SK-N-SH (cell line): ENCODE data around the gene ACLY. TPM values are rescaled to one million over a fixed set of nuclear protein-coding genes. Genes with fewer than 3 reads are reported as not detected.

Experiments used
- CTCF ChIA-PET: fragments of 300-600, 350-600 bp; formaldehyde crosslinking; extraction: SDS; loops from one replicate; lab custom pipeline; 2021; lab: Yijun Ruan, JAX
- POLR2A ChIA-PET: fragments of 350-600 bp; sonication (Branson Sonifier 250); formaldehyde crosslinking; extraction: SDS; loops from one replicate; lab custom pipeline; 2020; ENCODE audit warnings: antibody characterized with exemption, inconsistent platforms; lab: Yijun Ruan, JAX
- DNase-seq: peaks from one replicate; pipeline ENCODE4 v3.0.0; 2012
- H2AFZ ChIP-seq: fragments of 200-600 bp; sonication (generic); 2 replicates; pipeline ENCODE4 v1.8.1; 2016; ENCODE audit warnings: antibody characterized with exemption, mild to moderate bottlenecking, low read depth
- H3F3A ChIP-seq: fragments of 200-600 bp; sonication (generic); replicated peaks from 2 replicates; pipeline ENCODE3; 2016; ENCODE audit warnings: antibody characterized with exemption, mild to moderate bottlenecking; ENCODE audit not compliant: insufficient read depth
- H3K27ac ChIP-seq, 2 experiments: fragments of 200-500 bp in 1 of 2; fragments of 200-600 bp in 1 of 2; sonication (Bioruptor generic) in 1 of 2; sonication (generic), shearing (Covaris generic) in 1 of 2; 2 replicates each; pipeline versions ENCODE4 v1.5.1 to v1.6.1; 2014 to 2016; ENCODE audit warnings: low read depth in 2 of 2, inconsistent platforms in 1 of 2, low read length in 1 of 2, mild to moderate bottlenecking in 1 of 2, mixed read lengths in 1 of 2
- H3K27me3 ChIP-seq: fragments of 200-600 bp; sonication (generic), shearing (Covaris generic); 2 replicates; pipeline ENCODE4 v1.6.1; 2016; ENCODE audit warnings: mixed run types; ENCODE audit not compliant: insufficient read depth
- H3K36me3 ChIP-seq, 2 experiments: fragments of 200-500 bp in 1 of 2; fragments of 200-600 bp in 1 of 2; sonication (Bioruptor generic) in 1 of 2; sonication (generic) in 1 of 2; replicated peaks in 1 of 2; 2 replicates each; pipeline versions ENCODE3 to v1.5.1; 2014 to 2016; ENCODE audit warnings: low read length in 1 of 2, mild to moderate bottlenecking in 1 of 2; ENCODE audit not compliant: insufficient read depth in 2 of 2, control insufficient read depth in 1 of 2
- H3K4me1 ChIP-seq, 2 experiments: fragments of 200-500 bp in 1 of 2; fragments of 200-600 bp in 1 of 2; sonication (Bioruptor generic) in 1 of 2; sonication (generic), shearing (Covaris generic) in 1 of 2; 2 replicates each; pipeline versions ENCODE4 v1.5.1 to v1.6.1; 2014 to 2016; ENCODE audit warnings: low read depth in 1 of 2, low read length in 1 of 2, mixed run types in 1 of 2; ENCODE audit not compliant: insufficient read depth in 2 of 2, control insufficient read depth in 1 of 2
- H3K4me2 ChIP-seq: fragments of 200-600 bp; sonication (generic), shearing (Covaris generic); 2 replicates; pipeline ENCODE4 v1.6.1; 2017; ENCODE audit warnings: mixed run types
- H3K4me3 ChIP-seq, 2 experiments: fragments of 200-500 bp in 1 of 2; fragments of 200-600 bp in 1 of 2; sonication (Bioruptor generic) in 1 of 2; sonication (generic), shearing (Covaris generic) in 1 of 2; 2 replicates each; pipeline versions ENCODE4 v1.5.1 to v1.8.1; 2014 to 2016; ENCODE audit warnings: low read depth in 2 of 2, inconsistent platforms in 1 of 2, low read length in 1 of 2, mild to moderate bottlenecking in 1 of 2, mixed read lengths in 1 of 2, moderate library complexity in 1 of 2
- H3K79me2 ChIP-seq: fragments of 200-600 bp; sonication (generic); 2 replicates; pipeline ENCODE4 v1.8.1; 2017; ENCODE audit warnings: mild to moderate bottlenecking; ENCODE audit not compliant: insufficient read depth
- H3K9ac ChIP-seq: fragments of 200-600 bp; sonication (generic); 2 replicates; pipeline ENCODE4 v1.6.1; 2017; ENCODE audit warnings: mixed run types
- H3K9me2 ChIP-seq: fragments of 200-600 bp; sonication (generic); 2 replicates; pipeline ENCODE4 v1.6.1; 2017; ENCODE audit warnings: mixed run types
- H3K9me3 ChIP-seq: fragments of 200-600 bp; sonication (generic); 2 replicates; pipeline ENCODE4 v1.6.1; 2017; ENCODE audit warnings: mixed run types, mild to moderate bottlenecking, moderate library complexity
- H4K20me1 ChIP-seq: fragments of 200-600 bp; sonication (generic); 2 replicates; pipeline ENCODE4 v1.6.1; 2017; ENCODE audit warnings: mild to moderate bottlenecking, mixed run types; ENCODE audit not compliant: insufficient read depth
- CHD2 ChIP-seq: fragments of 150-350 bp; IDR thresholded peaks from 2 replicates; pipeline ENCODE4 v1.6.1; 2018; ENCODE audit warnings: low read length; ENCODE audit not compliant: partially characterized antibody
- ELF1 ChIP-seq: IDR thresholded peaks from 2 replicates; pipeline ENCODE4 v1.4.0; 2012
- EP300 ChIP-seq, 2 experiments: IDR thresholded peaks; 2 replicates each; pipeline versions ENCODE4 v1.4.0 to v1.6.1; 2012; ENCODE audit warnings: borderline replicate concordance in 1 of 2, low read depth in 1 of 2, low read length in 1 of 2
- FOSL2 ChIP-seq: IDR thresholded peaks from 2 replicates; pipeline ENCODE4 v1.4.0; 2012; ENCODE audit warnings: low read depth, mild to moderate bottlenecking, moderate library complexity, borderline replicate concordance
- FOXJ3 ChIP-seq: sonication (generic); formaldehyde crosslinking; IDR thresholded peaks from 2 replicates; pipeline ENCODE4 v1.5.1; 2020; ENCODE audit warnings: mild to moderate bottlenecking, missing genetic modification reagents
- JUND ChIP-seq: IDR thresholded peaks from 2 replicates; pipeline ENCODE4 v1.4.0; 2012
- MEF2A ChIP-seq: IDR thresholded peaks from 2 replicates; pipeline ENCODE4 v1.4.0; 2012; ENCODE audit warnings: low read depth, borderline replicate concordance
- MXI1 ChIP-seq: IDR thresholded peaks from 2 replicates; pipeline ENCODE4 v1.6.1; 2012; ENCODE audit warnings: mild to moderate bottlenecking, low read depth, low read length, improper control_type of control experiment
- NFIC ChIP-seq: IDR thresholded peaks from 2 replicates; pipeline ENCODE4 v1.4.0; 2012; ENCODE audit warnings: borderline replicate concordance
- NRF1 ChIP-seq: IDR thresholded peaks from 2 replicates; pipeline ENCODE4 v1.6.1; 2012; ENCODE audit warnings: low read depth, mild to moderate bottlenecking, low read length
- POLR2AphosphoS5 ChIP-seq: IDR thresholded peaks from 2 replicates; pipeline ENCODE4 v1.6.1; 2012; ENCODE audit warnings: low read depth, low read length
- RAD21 ChIP-seq: IDR thresholded peaks from 2 replicates; pipeline ENCODE4 v1.6.1; 2012; ENCODE audit warnings: mild to moderate bottlenecking, low read length
- RCOR1 ChIP-seq: fragments of 150-350 bp; IDR thresholded peaks from 2 replicates; pipeline ENCODE4 v1.6.1; 2017; ENCODE audit warnings: antibody characterized with exemption, low read length
- RXRA ChIP-seq: IDR thresholded peaks from 2 replicates; pipeline ENCODE4 v1.4.0; 2012; ENCODE audit warnings: low read depth, mild to moderate bottlenecking, borderline replicate concordance
- SIN3A ChIP-seq: IDR thresholded peaks from 2 replicates; pipeline ENCODE4 v1.6.1; 2012; ENCODE audit warnings: low read depth, mild to moderate bottlenecking, low read length, moderate library complexity, borderline replicate concordance
- SMC3 ChIP-seq: IDR thresholded peaks from 2 replicates; pipeline ENCODE4 v1.6.1; 2012; ENCODE audit warnings: low read depth, low read length, improper control_type of control experiment
- TAF1 ChIP-seq: IDR thresholded peaks from 2 replicates; pipeline ENCODE4 v1.6.1; 2012; ENCODE audit warnings: low read depth, mild to moderate bottlenecking, low read length, moderate library complexity, borderline replicate concordance
- TCF12 ChIP-seq: IDR thresholded peaks from 2 replicates; pipeline ENCODE4 v1.4.0; 2012
- TEAD4 ChIP-seq: IDR thresholded peaks from 2 replicates; pipeline ENCODE4 v1.4.0; 2012; ENCODE audit warnings: mild to moderate bottlenecking, borderline replicate concordance; ENCODE audit not compliant: insufficient read depth
- YY1 ChIP-seq: IDR thresholded peaks from 2 replicates; pipeline ENCODE4 v1.4.0; 2012; ENCODE audit warnings: low read depth, mild to moderate bottlenecking
- WGBS: methylation state at CpG from one replicate; pipeline ENCODE4 v1.1.6; 2017; ENCODE audit warnings: low lambda C conversion rate; 5-methylcytosine and 5-hydroxymethylcytosine counted together
- polyA plus RNA-seq, 3 experiments: library from polyadenylated mRNA; depleted of rRNA; stranded (reverse); fragments of >200 nt; gene quantifications; 2 replicates each; pipeline ENCODE4 v1.2.3, GENCODE V29; 2012
- TF ChIP-seq, protein P1 (sequence below): IDR thresholded peaks from 2 replicates; pipeline ENCODE4 v1.6.1; 2012; ENCODE audit warnings: mild to moderate bottlenecking, low read depth, low read length, moderate library complexity
- TF ChIP-seq, protein P2 (sequence below): IDR thresholded peaks from 2 replicates; pipeline ENCODE4; 2012
- TF ChIP-seq, protein P3 (sequence below): fragments of 200-600 bp; sonication (generic); IDR thresholded peaks from 2 replicates; pipeline ENCODE4 v1.6.1; 2017; ENCODE audit warnings: antibody characterized with exemption, mild to moderate bottlenecking, moderate library complexity
- TF ChIP-seq, protein P4 (sequence below): fragments of 150-350 bp; IDR thresholded peaks from 2 replicates; pipeline ENCODE4 v1.6.1; 2017; ENCODE audit warnings: antibody characterized with exemption, low read length, low read depth, borderline replicate concordance
- TF ChIP-seq, protein P5 (sequence below): fragments of 150-350 bp; IDR thresholded peaks from 2 replicates; pipeline ENCODE4 v1.6.1; 2016; ENCODE audit warnings: mild to moderate bottlenecking, low read depth, low read length

Gene ACLY
- polyA plus RNA-seq, 1 of the 3 experiments (the other 2 are of a cell fraction) = 163 TPM

DNA sequence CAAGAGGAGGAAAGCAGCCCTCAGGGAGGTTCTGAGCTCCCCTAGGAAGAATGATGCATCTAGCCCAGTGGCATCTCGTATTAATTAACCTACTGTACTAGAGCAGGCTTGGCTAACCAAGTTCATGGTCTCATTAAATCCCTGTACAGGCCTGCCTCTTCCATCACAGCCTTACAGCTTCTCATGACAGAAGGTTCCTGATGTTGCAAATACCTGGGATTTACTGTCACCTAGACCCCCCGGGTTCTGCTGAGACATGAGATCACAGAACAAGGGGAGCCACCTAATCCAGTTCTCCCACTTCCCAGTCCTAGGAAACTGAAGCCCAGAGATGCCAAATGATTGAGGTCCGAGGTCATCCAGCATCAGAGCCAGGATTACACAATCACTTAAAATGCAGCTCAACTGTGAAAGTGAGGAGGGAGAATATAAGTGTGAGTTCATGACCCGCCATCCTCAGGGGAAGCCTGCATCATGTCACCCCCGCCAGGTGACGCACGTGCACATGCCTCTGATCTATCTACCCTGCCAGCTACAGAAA is 23.9 kb downstream of the ACLY start:
- Histone ChIP-seq H3K4me2 (peak overlapping the region; percentile 37; the same call in 1 of the 2 replicates), H3K36me3 (peaks cover 60 to 65% of the 10 kb centered on the region in 2 experiments), H3K9me2 (no peaks in the 10 kb centered on the region), H2AFZ (no peak overlapping the region), H3K79me2 (peaks cover 44% of the 10 kb centered on the region), H3K4me1 (peaks cover 15 to 28% of the 10 kb centered on the region in 2 experiments; a peak in 3 of 4 replicates), H3K27ac (peak overlapping the region; percentile 73 to 76), H4K20me1 (peaks cover 29% of the 10 kb centered on the region), H3K4me3 (no peak overlapping the region), H3K27me3 (no peaks in the 10 kb centered on the region), H3K9ac (no peak overlapping the region), H3F3A (peaks cover 38% of the 10 kb centered on the region), H3K9me3 (no peaks in the 10 kb centered on the region)
- DNase-seq = peak; percentile 73
- 28% methylated on average over 4 of the region's 7 CpGs for WGBS
- POLR2A ChIA-PET = interaction anchor here (0.6 to 2.0 kb wide), 7 partner anchors 13 to 693 kb away, joined by 5 to 16 read pairs (median 6); partner anchors contain the start of genes ACLY, CNP, GHDC and KLHL11
- CTCF ChIA-PET = interaction anchor here (1.0 to 2.7 kb wide), 8 partner anchors 8 to 94 kb away, joined by 3 to 9 read pairs (median 5); partner anchors contain the start of genes ACLY and P3H4
- TF ChIP-seq CHD2 (no peak), MXI1 (no peak), RAD21 (no peak), TCF12 (peak; percentile 95), RXRA (no peak; the same call in 1 of the 2 replicates), RCOR1 (no peak), TAF1 (no peak), TEAD4 (0 out of 2 replicates have a peak, but pooled peaks have one; percentile 27), YY1 (no peak), NFIC (peak; percentile 43; the same call in 1 of the 2 replicates), ELF1 (no peak), POLR2AphosphoS5 (peak; percentile 81; the same call in 1 of the 2 replicates), SMC3 (no peak), MEF2A (no peak), JUND (0 out of 2 replicates have a peak, but pooled peaks have one; percentile 4), SIN3A (no peak), FOSL2 (peak; percentile 14; the same call in 1 of the 2 replicates), NRF1 (no peak), EP300 (IDR thresholded peaks at IDR 0.05; ENCODE audit: borderline replicate concordance in 1 of 2, low read depth in 1 of 2, low read length in 1 of 2) (no peak), FOXJ3 (CRISPR knock-in tag) (no peak)
- TF ChIP-seq, protein P1, sequence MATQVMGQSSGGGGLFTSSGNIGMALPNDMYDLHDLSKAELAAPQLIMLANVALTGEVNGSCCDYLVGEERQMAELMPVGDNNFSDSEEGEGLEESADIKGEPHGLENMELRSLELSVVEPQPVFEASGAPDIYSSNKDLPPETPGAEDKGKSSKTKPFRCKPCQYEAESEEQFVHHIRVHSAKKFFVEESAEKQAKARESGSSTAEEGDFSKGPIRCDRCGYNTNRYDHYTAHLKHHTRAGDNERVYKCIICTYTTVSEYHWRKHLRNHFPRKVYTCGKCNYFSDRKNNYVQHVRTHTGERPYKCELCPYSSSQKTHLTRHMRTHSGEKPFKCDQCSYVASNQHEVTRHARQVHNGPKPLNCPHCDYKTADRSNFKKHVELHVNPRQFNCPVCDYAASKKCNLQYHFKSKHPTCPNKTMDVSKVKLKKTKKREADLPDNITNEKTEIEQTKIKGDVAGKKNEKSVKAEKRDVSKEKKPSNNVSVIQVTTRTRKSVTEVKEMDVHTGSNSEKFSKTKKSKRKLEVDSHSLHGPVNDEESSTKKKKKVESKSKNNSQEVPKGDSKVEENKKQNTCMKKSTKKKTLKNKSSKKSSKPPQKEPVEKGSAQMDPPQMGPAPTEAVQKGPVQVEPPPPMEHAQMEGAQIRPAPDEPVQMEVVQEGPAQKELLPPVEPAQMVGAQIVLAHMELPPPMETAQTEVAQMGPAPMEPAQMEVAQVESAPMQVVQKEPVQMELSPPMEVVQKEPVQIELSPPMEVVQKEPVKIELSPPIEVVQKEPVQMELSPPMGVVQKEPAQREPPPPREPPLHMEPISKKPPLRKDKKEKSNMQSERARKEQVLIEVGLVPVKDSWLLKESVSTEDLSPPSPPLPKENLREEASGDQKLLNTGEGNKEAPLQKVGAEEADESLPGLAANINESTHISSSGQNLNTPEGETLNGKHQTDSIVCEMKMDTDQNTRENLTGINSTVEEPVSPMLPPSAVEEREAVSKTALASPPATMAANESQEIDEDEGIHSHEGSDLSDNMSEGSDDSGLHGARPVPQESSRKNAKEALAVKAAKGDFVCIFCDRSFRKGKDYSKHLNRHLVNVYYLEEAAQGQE = no peak
- TF ChIP-seq, protein P2, sequence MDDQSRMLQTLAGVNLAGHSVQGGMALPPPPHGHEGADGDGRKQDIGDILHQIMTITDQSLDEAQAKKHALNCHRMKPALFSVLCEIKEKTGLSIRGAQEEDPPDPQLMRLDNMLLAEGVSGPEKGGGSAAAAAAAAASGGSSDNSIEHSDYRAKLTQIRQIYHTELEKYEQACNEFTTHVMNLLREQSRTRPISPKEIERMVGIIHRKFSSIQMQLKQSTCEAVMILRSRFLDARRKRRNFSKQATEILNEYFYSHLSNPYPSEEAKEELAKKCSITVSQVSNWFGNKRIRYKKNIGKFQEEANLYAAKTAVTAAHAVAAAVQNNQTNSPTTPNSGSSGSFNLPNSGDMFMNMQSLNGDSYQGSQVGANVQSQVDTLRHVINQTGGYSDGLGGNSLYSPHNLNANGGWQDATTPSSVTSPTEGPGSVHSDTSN = no peak; the same call in 1 of the 2 replicates
- TF ChIP-seq, protein P3, sequence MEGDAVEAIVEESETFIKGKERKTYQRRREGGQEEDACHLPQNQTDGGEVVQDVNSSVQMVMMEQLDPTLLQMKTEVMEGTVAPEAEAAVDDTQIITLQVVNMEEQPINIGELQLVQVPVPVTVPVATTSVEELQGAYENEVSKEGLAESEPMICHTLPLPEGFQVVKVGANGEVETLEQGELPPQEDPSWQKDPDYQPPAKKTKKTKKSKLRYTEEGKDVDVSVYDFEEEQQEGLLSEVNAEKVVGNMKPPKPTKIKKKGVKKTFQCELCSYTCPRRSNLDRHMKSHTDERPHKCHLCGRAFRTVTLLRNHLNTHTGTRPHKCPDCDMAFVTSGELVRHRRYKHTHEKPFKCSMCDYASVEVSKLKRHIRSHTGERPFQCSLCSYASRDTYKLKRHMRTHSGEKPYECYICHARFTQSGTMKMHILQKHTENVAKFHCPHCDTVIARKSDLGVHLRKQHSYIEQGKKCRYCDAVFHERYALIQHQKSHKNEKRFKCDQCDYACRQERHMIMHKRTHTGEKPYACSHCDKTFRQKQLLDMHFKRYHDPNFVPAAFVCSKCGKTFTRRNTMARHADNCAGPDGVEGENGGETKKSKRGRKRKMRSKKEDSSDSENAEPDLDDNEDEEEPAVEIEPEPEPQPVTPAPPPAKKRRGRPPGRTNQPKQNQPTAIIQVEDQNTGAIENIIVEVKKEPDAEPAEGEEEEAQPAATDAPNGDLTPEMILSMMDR = no peak
- TF ChIP-seq, protein P4, sequence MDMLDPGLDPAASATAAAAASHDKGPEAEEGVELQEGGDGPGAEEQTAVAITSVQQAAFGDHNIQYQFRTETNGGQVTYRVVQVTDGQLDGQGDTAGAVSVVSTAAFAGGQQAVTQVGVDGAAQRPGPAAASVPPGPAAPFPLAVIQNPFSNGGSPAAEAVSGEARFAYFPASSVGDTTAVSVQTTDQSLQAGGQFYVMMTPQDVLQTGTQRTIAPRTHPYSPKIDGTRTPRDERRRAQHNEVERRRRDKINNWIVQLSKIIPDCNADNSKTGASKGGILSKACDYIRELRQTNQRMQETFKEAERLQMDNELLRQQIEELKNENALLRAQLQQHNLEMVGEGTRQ = no peak
- TF ChIP-seq, protein P5, sequence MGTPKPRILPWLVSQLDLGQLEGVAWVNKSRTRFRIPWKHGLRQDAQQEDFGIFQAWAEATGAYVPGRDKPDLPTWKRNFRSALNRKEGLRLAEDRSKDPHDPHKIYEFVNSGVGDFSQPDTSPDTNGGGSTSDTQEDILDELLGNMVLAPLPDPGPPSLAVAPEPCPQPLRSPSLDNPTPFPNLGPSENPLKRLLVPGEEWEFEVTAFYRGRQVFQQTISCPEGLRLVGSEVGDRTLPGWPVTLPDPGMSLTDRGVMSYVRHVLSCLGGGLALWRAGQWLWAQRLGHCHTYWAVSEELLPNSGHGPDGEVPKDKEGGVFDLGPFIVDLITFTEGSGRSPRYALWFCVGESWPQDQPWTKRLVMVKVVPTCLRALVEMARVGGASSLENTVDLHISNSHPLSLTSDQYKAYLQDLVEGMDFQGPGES = no peak
